ENCODE results near the gene ACTR3C.

The ACTR3C gene

DNA sequence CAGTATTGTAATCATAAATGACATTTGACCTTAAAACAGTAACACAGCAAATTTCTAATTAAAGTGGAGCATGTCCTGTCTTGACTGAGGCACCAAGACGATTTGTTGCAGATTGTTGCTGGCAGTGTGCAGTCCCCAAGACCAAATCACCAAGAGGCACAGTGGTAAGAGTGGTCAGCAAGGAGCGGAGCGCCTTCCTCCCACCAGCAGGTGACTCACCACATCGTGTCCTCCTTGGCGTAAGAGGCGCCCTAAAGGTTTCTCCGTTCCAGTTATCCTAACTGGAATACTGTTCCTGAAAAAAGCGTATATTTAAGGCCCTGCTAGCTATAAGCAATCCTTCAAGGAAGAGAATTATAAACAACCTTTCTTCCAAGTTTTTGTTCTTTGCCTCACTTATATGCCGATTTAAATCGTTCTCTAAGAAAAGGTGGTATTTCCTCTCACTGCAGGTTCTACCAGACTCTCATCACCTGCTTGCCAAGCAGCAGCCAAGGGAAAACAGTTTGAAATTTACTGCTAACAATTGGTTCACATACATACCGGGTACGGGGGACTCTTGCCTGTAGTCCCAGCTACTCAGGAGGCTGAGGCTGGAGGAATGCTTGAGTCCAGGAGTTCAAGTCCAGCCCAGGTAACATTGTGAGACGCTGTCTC is 34.6 kb upstream of the ACTR3C start:
- no peak overlapping the region for H3K27ac ChIP-seq (ENCODE audit: low read length)
- no peak overlapping the region for H3K9ac ChIP-seq (ENCODE audit: low read depth, low read length)
- peaks cover 20% of the 10 kb centered on the region; the same call in 1 of the 2 replicates for H3K4me1 ChIP-seq (ENCODE audit: insufficient read depth, low read length)
- no peaks in the 10 kb centered on the region for H3K36me3 ChIP-seq (ENCODE audit: insufficient read depth, low read depth, low read length)
- no peaks in the 10 kb centered on the region for H3K9me3 ChIP-seq (ENCODE audit: insufficient read depth, low read depth, low read length)
- H3K27me3 ChIP-seq (ENCODE audit: insufficient read depth, low read length): no peaks in the 10 kb centered on the region
- H3K4me3 ChIP-seq (ENCODE audit: low read length): no peak overlapping the region

DNA sequence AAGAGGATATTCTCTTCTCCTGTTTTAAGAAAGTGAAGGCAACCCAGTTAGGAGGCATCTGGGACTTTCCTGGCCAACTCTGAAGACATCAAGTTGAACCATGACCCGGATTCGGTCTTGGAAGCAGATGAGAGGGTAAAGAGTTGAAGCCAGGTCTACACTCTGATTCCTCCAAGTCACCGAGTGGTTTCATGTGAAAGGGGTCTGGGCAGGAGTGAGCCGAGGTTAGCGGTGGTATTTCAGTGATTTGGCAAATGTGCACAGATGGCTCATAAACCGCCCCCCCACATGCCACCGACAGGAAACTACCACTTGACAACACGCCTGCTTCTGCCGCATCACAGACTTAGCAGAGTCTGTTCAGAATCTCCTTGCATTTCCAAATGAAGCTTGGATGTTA is 33.9 kb upstream of the ACTR3C start:
- Histone ChIP-seq H3K27me3 (ENCODE audit: insufficient read depth, low read length) (no peaks in the 10 kb centered on the region), H3K27ac (ENCODE audit: low read length) (no peak overlapping the region), H3K9me3 (ENCODE audit: insufficient read depth, low read depth, low read length) (no peaks in the 10 kb centered on the region), H3K36me3 (ENCODE audit: insufficient read depth, low read depth, low read length) (no peaks in the 10 kb centered on the region), H3K4me1 (ENCODE audit: insufficient read depth, low read length) (peaks cover 16% of the 10 kb centered on the region; the same call in 1 of the 2 replicates), H3K9ac (ENCODE audit: low read depth, low read length) (no peak overlapping the region), H3K4me3 (ENCODE audit: low read length) (no peak overlapping the region)

DNA sequence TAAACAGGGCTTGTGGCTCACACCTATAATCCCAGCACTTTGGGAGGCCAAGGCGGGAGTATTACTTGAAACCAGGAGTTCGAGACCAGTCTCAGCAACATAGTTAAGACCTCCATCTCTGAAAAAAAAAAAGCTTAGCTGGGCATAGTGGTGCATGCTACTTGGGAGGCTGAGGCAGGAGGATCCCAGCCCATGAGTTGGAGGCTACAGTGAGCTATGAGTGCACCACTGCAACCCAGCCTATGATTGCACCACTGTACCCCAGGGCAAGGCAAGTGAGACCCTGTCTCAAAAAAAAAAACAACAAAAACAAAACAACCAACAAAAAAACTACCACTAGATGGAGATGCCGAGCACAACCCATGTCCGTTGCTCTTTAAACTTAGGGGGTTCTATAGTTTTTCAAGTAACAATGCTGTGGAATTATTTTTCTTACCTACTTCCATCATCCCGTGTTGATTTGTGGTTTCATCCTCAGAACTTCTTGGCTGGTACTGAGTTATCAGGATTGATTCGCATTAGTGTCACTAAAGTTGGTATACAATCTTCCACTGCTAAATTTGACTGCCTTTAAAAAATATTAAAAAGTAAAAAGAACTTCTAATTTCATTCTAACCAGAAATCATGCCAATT is 33.0 kb upstream of the ACTR3C start:
- Histone ChIP-seq H3K9me3 (ENCODE audit: insufficient read depth, low read depth, low read length) (no peaks in the 10 kb centered on the region), H3K9ac (ENCODE audit: low read depth, low read length) (no peak overlapping the region), H3K27me3 (ENCODE audit: insufficient read depth, low read length) (no peaks in the 10 kb centered on the region), H3K36me3 (ENCODE audit: insufficient read depth, low read depth, low read length) (no peaks in the 10 kb centered on the region), H3K4me1 (ENCODE audit: insufficient read depth, low read length) (peaks cover 7% of the 10 kb centered on the region; the same call in 1 of the 2 replicates), H3K4me3 (ENCODE audit: low read length) (no peak overlapping the region), H3K27ac (ENCODE audit: low read length) (no peak overlapping the region)

DNA sequence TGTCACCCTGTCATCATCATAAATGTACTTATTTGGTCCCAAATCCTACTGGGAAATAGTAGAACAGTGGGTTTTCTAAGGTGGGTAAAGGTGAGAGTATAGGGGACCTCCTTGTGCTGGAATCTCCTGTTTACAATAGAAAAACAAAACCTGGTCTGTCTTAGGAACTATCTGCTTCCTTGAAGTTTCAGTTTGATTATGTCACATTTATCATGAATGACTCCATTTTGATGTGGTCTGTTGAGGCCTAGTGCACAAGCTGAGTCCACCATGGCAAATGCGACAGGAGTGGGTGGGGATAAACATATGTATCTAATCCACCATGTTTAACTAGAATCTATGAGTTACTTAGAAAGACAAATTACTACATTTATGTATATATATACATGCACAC is 32.3 kb upstream of the ACTR3C start:
- no peak overlapping the region for H3K9ac ChIP-seq (ENCODE audit: low read depth, low read length)
- no peaks in the 10 kb centered on the region for H3K36me3 ChIP-seq (ENCODE audit: insufficient read depth, low read depth, low read length)
- no peaks in the 10 kb centered on the region for H3K27me3 ChIP-seq (ENCODE audit: insufficient read depth, low read length)
- 0 out of 2 replicates have a peak, but pooled peaks cover 5% of the 10 kb centered on the region for H3K4me1 ChIP-seq (ENCODE audit: insufficient read depth, low read length)
- no peak overlapping the region for H3K27ac ChIP-seq (ENCODE audit: low read length)
- H3K4me3 ChIP-seq (ENCODE audit: low read length): no peak overlapping the region
- no peaks in the 10 kb centered on the region for H3K9me3 ChIP-seq (ENCODE audit: insufficient read depth, low read depth, low read length)

DNA sequence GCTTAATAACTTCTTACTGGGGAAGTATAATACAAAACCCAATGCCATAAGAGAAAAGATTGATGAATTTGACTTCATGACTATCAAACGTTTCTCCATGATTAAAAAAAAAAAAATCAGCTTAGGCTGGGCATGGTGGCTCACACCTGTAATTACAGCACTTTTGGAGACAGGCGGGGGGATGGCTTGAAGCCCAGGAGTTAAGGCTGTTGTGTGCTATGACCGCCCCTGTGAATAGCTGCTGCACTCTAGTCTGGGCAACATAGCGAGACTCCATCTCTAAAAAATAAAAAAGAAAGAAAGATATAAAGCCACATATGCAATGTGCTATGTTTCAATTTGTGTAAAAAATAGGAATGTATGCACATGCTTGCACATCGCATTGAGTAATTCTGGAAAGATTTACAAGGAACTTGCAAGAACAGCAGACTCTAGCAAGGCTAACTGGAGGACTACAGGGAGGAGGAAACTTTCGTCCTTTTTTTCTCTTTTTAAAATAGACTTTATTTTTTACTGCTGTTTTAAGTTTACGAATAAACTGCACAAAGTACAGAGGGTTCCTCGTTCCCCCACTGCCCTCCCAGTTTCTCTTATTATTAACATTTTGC is 28.3 kb upstream of the ACTR3C start:
- no peaks in the 10 kb centered on the region for H3K27me3 ChIP-seq (ENCODE audit: insufficient read depth, low read length)
- no peaks in the 10 kb centered on the region for H3K36me3 ChIP-seq (ENCODE audit: insufficient read depth, low read depth, low read length)
- H3K9ac ChIP-seq (ENCODE audit: low read depth, low read length): no peak overlapping the region
- H3K4me1 ChIP-seq (ENCODE audit: insufficient read depth, low read length): 0 out of 2 replicates have a peak, but pooled peaks cover 2% of the 10 kb centered on the region
- H3K4me3 ChIP-seq (ENCODE audit: low read length): no peak overlapping the region
- H3K27ac ChIP-seq (ENCODE audit: low read length): no peak overlapping the region
- no peaks in the 10 kb centered on the region for H3K9me3 ChIP-seq (ENCODE audit: insufficient read depth, low read depth, low read length)

DNA sequence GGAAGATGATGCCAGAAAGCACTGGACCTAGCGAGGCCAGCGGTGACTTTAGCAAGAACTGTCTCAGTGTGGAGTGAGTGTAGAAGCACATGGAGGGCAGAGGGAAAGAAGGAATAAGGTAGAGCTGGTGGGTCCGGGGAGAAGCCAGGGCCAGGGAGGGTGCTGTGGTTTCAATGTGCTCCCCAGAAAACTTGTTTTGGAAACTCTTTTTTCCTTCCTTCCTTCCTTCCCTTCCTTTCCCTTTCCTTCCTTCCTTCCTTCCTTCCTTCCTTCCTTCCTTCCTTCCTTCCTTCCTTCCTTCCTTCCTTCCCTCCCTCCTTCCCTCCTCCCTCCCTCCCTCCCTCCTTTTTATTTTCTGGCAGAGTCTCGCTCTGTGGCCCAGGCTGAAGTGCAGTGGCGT is 23.6 kb upstream of the ACTR3C start:
- Histone ChIP-seq H3K27ac (ENCODE audit: low read length) (no peak overlapping the region), H3K9me3 (ENCODE audit: insufficient read depth, low read depth, low read length) (no peaks in the 10 kb centered on the region; the same call in 1 of the 2 replicates), H3K27me3 (ENCODE audit: insufficient read depth, low read length) (peaks cover 24% of the 10 kb centered on the region), H3K4me3 (ENCODE audit: low read length) (no peak overlapping the region), H3K4me1 (ENCODE audit: insufficient read depth, low read length) (peaks cover 6% of the 10 kb centered on the region; the same call in 1 of the 2 replicates), H3K36me3 (ENCODE audit: insufficient read depth, low read depth, low read length) (no peaks in the 10 kb centered on the region), H3K9ac (ENCODE audit: low read depth, low read length) (no peak overlapping the region)

DNA sequence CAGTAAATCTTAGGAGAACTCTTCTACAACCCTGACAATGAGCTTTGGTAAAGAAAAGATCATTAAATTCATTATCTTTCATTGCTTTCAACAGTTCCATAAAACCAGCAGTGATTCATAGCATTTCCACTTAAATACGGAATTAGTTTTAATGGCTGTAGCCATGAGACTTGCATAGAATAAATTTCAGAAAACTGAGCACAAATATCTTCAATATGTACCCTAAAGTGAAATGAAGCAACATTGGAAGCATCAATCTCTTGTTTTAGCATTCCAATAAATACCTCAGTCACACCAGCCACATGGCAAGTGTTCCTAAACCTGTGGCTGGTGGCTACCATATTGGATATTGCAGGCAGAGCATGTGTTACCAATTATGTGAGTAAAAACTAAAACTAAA is 21.7 kb upstream of the ACTR3C start:
- Histone ChIP-seq H3K27ac (ENCODE audit: low read length) (no peak overlapping the region), H3K9ac (ENCODE audit: low read depth, low read length) (no peak overlapping the region), H3K4me1 (ENCODE audit: insufficient read depth, low read length) (peaks cover 8% of the 10 kb centered on the region; the same call in 1 of the 2 replicates), H3K27me3 (ENCODE audit: insufficient read depth, low read length) (peaks cover 34% of the 10 kb centered on the region), H3K4me3 (ENCODE audit: low read length) (no peak overlapping the region), H3K36me3 (ENCODE audit: insufficient read depth, low read depth, low read length) (no peaks in the 10 kb centered on the region), H3K9me3 (ENCODE audit: insufficient read depth, low read depth, low read length) (no peaks in the 10 kb centered on the region; the same call in 1 of the 2 replicates)

DNA sequence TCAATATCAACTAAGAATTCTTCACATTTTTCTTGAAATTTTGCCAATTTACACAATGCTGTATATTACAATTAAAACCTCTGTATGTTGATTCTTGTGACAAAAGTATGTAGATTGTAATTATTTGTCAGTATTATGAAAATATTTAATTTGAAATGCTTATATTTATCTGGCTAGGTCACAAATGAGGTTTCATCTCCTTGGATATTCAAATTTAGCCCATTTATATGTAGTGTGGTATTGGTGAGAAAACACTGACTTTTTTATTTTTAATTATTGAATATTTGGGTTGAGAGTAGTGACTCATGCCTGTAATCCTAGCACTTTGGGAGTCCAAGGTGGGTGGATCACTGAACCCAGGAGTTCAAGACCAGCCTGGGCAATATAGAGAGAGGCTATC is 21.0 kb upstream of the ACTR3C start:
- Histone ChIP-seq H3K36me3 (ENCODE audit: insufficient read depth, low read depth, low read length) (peaks cover 3% of the 10 kb centered on the region), H3K9me3 (ENCODE audit: insufficient read depth, low read depth, low read length) (no peaks in the 10 kb centered on the region; the same call in 1 of the 2 replicates), H3K4me3 (ENCODE audit: low read length) (no peak overlapping the region), H3K9ac (ENCODE audit: low read depth, low read length) (no peak overlapping the region), H3K4me1 (ENCODE audit: insufficient read depth, low read length) (peaks cover 8% of the 10 kb centered on the region; the same call in 1 of the 2 replicates), H3K27me3 (ENCODE audit: insufficient read depth, low read length) (peaks cover 34% of the 10 kb centered on the region), H3K27ac (ENCODE audit: low read length) (no peak overlapping the region)

DNA sequence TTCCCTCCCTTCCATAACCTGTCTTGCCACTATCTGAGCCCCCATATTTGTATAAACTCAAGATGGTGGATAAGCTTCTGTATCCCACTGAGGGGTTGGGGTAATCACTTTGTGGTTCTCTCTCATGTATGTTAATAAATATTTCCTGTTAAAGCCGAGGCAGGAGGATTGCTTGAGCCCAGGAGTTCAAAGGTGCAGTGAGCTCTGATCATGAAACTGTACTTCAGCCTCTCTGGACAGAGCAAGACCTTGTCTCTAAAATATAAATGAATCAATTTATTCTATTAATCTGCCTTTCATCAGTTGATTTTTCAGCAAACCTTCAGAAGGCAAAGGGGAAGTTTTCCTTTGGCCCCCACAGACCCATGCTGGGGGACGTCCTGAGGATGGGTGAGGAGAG is 19.9 kb upstream of the ACTR3C start:
- Histone ChIP-seq H3K9me3 (ENCODE audit: insufficient read depth, low read depth, low read length) (no peaks in the 10 kb centered on the region; the same call in 1 of the 2 replicates), H3K4me3 (ENCODE audit: low read length) (no peak overlapping the region), H3K27me3 (ENCODE audit: insufficient read depth, low read length) (peaks cover 34% of the 10 kb centered on the region), H3K36me3 (ENCODE audit: insufficient read depth, low read depth, low read length) (peaks cover 12% of the 10 kb centered on the region), H3K4me1 (ENCODE audit: insufficient read depth, low read length) (peaks cover 8% of the 10 kb centered on the region; the same call in 1 of the 2 replicates), H3K27ac (ENCODE audit: low read length) (no peak overlapping the region), H3K9ac (ENCODE audit: low read depth, low read length) (no peak overlapping the region)

DNA sequence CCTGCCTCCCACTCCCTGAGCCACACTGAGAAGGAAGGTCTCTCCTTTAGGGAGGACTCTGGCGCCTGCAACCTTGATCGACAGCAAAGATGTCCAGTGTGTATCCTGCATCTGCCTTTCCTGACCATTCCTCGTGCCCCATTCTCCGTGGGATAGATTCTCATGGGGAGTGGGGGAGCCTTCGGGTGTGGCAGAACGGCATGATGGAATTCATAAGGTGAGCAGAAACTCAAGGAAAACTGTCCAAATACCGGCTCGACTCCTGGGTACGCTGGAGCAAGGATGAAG is 18.7 kb upstream of the ACTR3C start:
- Histone ChIP-seq H3K27me3 (ENCODE audit: insufficient read depth, low read length) (peaks cover 34% of the 10 kb centered on the region), H3K36me3 (ENCODE audit: insufficient read depth, low read depth, low read length) (peaks cover 24% of the 10 kb centered on the region), H3K4me1 (ENCODE audit: insufficient read depth, low read length) (peaks cover 8% of the 10 kb centered on the region; the same call in 1 of the 2 replicates), H3K27ac (ENCODE audit: low read length) (no peak overlapping the region), H3K9me3 (ENCODE audit: insufficient read depth, low read depth, low read length) (no peaks in the 10 kb centered on the region; the same call in 1 of the 2 replicates), H3K9ac (ENCODE audit: low read depth, low read length) (peak overlapping the region; percentile 74; the same call in 1 of the 2 replicates), H3K4me3 (ENCODE audit: low read length) (peak overlapping the region; percentile 79)

DNA sequence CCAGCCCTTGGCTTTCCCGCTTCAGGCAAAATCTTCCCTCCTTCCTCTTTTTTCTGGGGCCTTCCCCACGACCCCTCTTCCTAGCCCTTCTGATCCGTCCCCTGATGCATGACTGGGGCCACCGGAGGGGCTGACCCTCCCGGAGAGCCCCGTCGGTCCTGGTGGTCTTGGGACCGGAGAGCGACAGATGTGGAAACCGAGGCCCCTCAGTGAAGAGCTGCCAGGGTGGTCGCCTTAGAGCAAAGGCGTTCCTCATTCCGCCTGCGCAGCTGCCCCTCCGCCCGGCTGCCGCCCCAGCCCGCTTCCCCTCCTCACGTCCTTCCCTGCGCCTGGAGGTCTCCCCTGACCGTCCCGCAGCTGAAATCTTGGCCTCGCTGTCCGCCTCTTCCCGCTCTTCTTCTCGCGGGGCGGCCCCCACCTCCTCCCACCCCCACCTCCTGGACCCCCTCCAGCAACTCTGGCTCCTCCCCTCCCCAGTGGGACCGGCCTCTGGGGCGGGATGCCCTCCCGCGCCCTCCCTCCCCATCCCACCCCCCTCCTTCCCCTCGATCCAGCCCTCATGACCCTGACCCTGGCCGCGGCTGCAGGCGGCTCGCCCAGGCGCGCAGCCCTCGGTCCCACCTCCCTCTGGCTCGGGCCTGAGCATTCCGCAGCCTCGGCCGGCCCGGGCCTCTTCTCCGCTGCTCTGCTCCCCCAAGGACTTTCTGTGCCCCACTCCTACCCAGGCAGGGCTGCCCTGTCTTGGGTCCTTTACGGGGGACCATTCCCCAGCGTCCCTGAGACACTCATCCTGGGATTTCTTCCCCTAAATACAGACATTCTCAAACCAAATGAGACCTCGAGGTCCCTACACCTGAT is 18.1 kb upstream of the ACTR3C start, which contains the start of gene RARRES2:
Gene RARRES2, minus strand, starts transcription at position 367 of the 858 bp plus-strand sequence. CDS start 1,020 bp downstream, outside the sequence.
- Histone ChIP-seq H3K4me3 (ENCODE audit: low read length) (peak within 1 kb of the TSS; percentile 79), H3K27me3 (ENCODE audit: insufficient read depth, low read length) (peaks cover 34% of the 10 kb centered on the region), H3K9me3 (ENCODE audit: insufficient read depth, low read depth, low read length) (no peaks in the 10 kb centered on the region; the same call in 1 of the 2 replicates), H3K4me1 (ENCODE audit: insufficient read depth, low read length) (peaks cover 10% of the 10 kb centered on the region; the same call in 1 of the 2 replicates), H3K27ac (ENCODE audit: low read length) (no peak within 1 kb of the TSS), H3K9ac (ENCODE audit: low read depth, low read length) (peak within 1 kb of the TSS; percentile 79; the same call in 1 of the 2 replicates), H3K36me3 (ENCODE audit: insufficient read depth, low read depth, low read length) (peaks cover 30% of the 10 kb centered on the region)
